ENCODE results near the gene RASGRF1. TPM values are rescaled to one million over a fixed set of nuclear protein-coding genes. Genes with fewer than 3 reads are reported as not detected.

The RASGRF1 gene
- total RNA-seq, 1 donor: under 0.01 TPM

DNA sequence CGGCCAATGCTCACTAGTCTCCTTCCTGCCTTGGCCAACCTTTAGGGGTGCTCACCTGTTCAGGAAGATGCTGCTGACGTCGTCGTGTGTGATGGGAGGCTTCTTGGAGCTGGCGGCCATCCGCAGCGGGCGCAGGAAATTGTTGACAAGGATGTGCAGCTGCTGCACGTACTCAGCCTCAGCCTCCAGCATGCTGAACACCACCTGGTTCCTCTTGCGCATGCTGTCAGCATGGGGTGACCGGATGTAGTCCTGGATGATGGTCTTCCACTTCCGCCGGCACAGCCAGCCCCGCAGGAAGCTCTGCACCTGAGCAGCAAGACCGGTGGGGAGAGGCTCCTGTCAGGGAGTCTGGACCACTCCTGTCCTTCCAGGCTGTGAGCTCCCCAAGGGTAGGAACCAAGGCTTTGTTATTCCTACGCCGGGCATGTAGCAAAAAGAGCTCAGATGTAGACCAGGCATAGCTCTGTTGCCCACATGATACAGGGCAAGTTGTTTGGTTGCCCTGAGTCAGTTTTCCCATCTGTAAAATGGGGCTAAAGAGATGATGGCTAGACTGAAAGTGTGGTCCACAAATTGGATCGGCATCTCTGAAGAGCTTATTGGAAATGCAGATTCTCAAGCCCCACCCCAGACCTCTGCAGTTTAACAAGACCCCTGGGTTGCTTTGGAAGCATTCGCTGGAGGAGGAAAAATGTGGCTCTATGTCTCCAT is 43.7 kb downstream of the RASGRF1 start:
- Histone ChIP-seq H3K79me2 (ENCODE audit: insufficient read depth, low read length) (no peaks in the 10 kb centered on the region), H3K4me1 (ENCODE audit: insufficient read depth, low read length) (no peaks in the 10 kb centered on the region), H3K27ac (ENCODE audit: low read depth, low read length) (no peak overlapping the region), H3K4me2 (ENCODE audit: insufficient read depth, low read length) (no peak overlapping the region), H2AFZ (ENCODE audit: low read length) (no peak overlapping the region), H3K9me3 (ENCODE audit: low read depth, low read length) (peaks cover 4% of the 10 kb centered on the region), H3K27me3 (ENCODE audit: insufficient read depth, low read length) (peaks cover 6% of the 10 kb centered on the region), H3K4me3 (ENCODE audit: insufficient read depth, low read length) (no peak overlapping the region), H4K20me1 (ENCODE audit: insufficient read depth, low read length) (peaks cover 3% of the 10 kb centered on the region), H3K36me3 (ENCODE audit: insufficient read depth, low read length) (no peaks in the 10 kb centered on the region)
- TF ChIP-seq, protein P1, sequence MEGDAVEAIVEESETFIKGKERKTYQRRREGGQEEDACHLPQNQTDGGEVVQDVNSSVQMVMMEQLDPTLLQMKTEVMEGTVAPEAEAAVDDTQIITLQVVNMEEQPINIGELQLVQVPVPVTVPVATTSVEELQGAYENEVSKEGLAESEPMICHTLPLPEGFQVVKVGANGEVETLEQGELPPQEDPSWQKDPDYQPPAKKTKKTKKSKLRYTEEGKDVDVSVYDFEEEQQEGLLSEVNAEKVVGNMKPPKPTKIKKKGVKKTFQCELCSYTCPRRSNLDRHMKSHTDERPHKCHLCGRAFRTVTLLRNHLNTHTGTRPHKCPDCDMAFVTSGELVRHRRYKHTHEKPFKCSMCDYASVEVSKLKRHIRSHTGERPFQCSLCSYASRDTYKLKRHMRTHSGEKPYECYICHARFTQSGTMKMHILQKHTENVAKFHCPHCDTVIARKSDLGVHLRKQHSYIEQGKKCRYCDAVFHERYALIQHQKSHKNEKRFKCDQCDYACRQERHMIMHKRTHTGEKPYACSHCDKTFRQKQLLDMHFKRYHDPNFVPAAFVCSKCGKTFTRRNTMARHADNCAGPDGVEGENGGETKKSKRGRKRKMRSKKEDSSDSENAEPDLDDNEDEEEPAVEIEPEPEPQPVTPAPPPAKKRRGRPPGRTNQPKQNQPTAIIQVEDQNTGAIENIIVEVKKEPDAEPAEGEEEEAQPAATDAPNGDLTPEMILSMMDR (IDR thresholded peaks at IDR 0.05; ENCODE audit: extremely low read depth, low read depth, low read length): no peak
- no peak for DNase-seq (ENCODE audit: insufficient read length, low spot score, missing footprints)

DNA sequence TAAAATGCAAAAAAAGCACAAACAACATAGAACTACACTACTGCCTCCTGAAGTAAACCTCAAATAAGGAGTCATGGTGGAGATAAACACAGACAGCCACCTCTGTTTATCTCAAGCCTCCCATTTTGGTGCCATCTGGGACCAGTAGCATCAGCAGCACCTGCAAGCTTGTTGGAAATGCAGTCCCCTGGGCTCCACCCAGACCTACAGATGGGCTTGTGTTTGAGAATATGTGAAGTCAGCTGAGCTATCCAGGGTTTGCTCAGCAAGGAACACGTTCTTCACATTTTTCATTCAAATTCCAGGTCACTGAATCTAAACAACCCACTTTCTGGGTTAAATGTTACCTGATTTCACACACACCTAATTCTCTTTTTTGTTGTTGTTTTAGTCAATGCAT is 45.5 kb downstream of the RASGRF1 start:
- no peak overlapping the region for H3K4me2 ChIP-seq (ENCODE audit: insufficient read depth, low read length)
- H3K79me2 ChIP-seq (ENCODE audit: insufficient read depth, low read length): no peaks in the 10 kb centered on the region
- H3K4me1 ChIP-seq (ENCODE audit: insufficient read depth, low read length): no peaks in the 10 kb centered on the region
- no peak overlapping the region for H2AFZ ChIP-seq (ENCODE audit: low read length)
- H3K27me3 ChIP-seq (ENCODE audit: insufficient read depth, low read length): peaks cover 3% of the 10 kb centered on the region
- H3K27ac ChIP-seq (ENCODE audit: low read depth, low read length): no peak overlapping the region
- H3K36me3 ChIP-seq (ENCODE audit: insufficient read depth, low read length): no peaks in the 10 kb centered on the region
- peaks cover 3% of the 10 kb centered on the region for H4K20me1 ChIP-seq (ENCODE audit: insufficient read depth, low read length)
- peak; percentile 80 for DNase-seq (ENCODE audit: insufficient read length, low spot score, missing footprints)
- no peak overlapping the region for H3K4me3 ChIP-seq (ENCODE audit: insufficient read depth, low read length)
- TF ChIP-seq, protein P1 (IDR thresholded peaks at IDR 0.05; ENCODE audit: extremely low read depth, low read depth, low read length): no peak
- peaks cover 4% of the 10 kb centered on the region for H3K9me3 ChIP-seq (ENCODE audit: low read depth, low read length)

DNA sequence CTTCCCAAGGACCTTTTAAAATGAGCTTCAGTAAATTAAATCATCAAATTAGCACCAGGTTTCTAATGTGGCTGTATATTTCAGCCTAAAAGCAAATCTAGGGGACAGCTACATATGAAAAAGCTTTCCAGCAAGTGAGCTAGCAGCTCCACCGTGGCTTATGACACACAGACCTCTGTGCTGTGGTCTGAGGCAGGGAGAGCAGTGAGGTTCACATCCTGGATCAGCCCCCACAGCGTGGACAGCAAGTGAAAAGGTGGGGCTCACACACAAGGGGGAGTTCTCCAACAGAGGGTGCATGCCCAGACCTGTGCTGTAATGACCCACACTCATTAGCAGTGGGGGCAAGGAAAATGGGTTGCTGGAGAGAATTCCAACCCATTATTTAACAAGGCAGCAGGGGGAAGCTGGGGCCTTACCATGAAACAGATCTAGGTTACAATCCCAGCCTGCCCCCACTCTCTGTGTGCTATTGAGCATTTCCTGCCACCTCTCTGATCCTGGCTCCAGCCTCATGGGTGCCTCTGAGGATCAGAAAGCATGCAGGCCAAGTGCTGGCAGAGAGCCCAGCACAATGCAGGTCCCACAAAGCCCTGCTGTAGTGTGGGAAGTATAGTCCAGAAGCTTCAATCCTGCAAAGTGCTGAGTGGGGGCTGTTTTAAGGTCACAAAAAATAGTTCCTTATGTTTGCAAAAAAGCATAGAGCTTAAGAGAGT is 48.2 kb downstream of the RASGRF1 start:
- DNase-seq (ENCODE audit: insufficient read length, low spot score, missing footprints): no peak
- Histone ChIP-seq H4K20me1 (ENCODE audit: insufficient read depth, low read length) (no peaks in the 10 kb centered on the region), H3K27ac (ENCODE audit: low read depth, low read length) (no peak overlapping the region), H3K79me2 (ENCODE audit: insufficient read depth, low read length) (no peaks in the 10 kb centered on the region), H3K4me1 (ENCODE audit: insufficient read depth, low read length) (no peaks in the 10 kb centered on the region), H3K4me2 (ENCODE audit: insufficient read depth, low read length) (no peak overlapping the region), H3K4me3 (ENCODE audit: insufficient read depth, low read length) (no peak overlapping the region), H3K36me3 (ENCODE audit: insufficient read depth, low read length) (no peaks in the 10 kb centered on the region), H3K9me3 (ENCODE audit: low read depth, low read length) (peaks cover 4% of the 10 kb centered on the region), H3K27me3 (ENCODE audit: insufficient read depth, low read length) (peaks cover 3% of the 10 kb centered on the region), H2AFZ (ENCODE audit: low read length) (no peak overlapping the region)
- TF ChIP-seq, protein P1 (IDR thresholded peaks at IDR 0.05; ENCODE audit: extremely low read depth, low read depth, low read length): no peak

DNA sequence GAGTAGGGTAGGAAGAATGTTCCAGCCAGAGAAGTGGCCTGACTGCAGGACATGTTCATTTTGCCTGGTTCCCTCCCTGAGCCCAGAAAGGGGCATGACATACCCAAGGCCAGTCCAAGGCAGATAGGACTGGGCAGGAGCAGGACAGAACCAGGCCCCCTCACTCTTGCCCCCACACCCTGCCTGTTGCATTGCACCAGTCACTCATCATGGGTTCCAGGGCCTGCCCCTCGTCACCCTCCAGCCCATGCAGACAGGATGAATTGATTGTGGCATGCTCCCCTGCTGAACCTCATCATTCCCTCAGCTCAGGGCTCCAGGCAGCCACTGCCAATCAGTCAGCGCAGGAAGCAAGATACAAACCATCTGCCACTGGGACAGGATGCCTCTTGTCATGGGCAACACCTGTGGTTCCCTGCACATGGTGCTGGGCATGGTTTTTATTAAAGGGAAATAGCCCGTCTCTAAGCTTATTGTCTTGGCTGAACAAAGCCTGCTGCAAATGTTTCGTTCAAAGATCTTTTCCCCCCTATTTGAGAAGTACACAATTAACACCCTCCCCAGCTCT is 48.9 kb downstream of the RASGRF1 start:
- Histone ChIP-seq H3K4me2 (ENCODE audit: insufficient read depth, low read length) (no peak overlapping the region), H3K27ac (ENCODE audit: low read depth, low read length) (no peak overlapping the region), H3K4me3 (ENCODE audit: insufficient read depth, low read length) (no peak overlapping the region), H3K9me3 (ENCODE audit: low read depth, low read length) (peaks cover 4% of the 10 kb centered on the region), H3K36me3 (ENCODE audit: insufficient read depth, low read length) (no peaks in the 10 kb centered on the region), H3K4me1 (ENCODE audit: insufficient read depth, low read length) (no peaks in the 10 kb centered on the region), H2AFZ (ENCODE audit: low read length) (no peak overlapping the region), H3K27me3 (ENCODE audit: insufficient read depth, low read length) (peaks cover 8% of the 10 kb centered on the region), H3K79me2 (ENCODE audit: insufficient read depth, low read length) (no peaks in the 10 kb centered on the region), H4K20me1 (ENCODE audit: insufficient read depth, low read length) (no peaks in the 10 kb centered on the region)
- peak; percentile 81 for DNase-seq (ENCODE audit: insufficient read length, low spot score, missing footprints)
- TF ChIP-seq, protein P1 (IDR thresholded peaks at IDR 0.05; ENCODE audit: extremely low read depth, low read depth, low read length): no peak

Data from osteoblast (primary cell).